PFSK-1 (cell line): Measurements from ENCODE around the gene LLPH.

ENCODE experiments used
- POLR2AphosphoS5 ChIP-seq: IDR thresholded peaks from 2 replicates; pipeline ENCODE4 v1.6.1; 2012; ENCODE audit warnings: low read depth, mild to moderate bottlenecking, control low read depth, low read length, moderate library complexity
- TAF1 ChIP-seq: IDR thresholded peaks from 2 replicates; pipeline ENCODE4 v1.6.1; 2012; ENCODE audit warnings: low read length, control low read depth, borderline replicate concordance; ENCODE audit not compliant: insufficient read depth

DNA sequence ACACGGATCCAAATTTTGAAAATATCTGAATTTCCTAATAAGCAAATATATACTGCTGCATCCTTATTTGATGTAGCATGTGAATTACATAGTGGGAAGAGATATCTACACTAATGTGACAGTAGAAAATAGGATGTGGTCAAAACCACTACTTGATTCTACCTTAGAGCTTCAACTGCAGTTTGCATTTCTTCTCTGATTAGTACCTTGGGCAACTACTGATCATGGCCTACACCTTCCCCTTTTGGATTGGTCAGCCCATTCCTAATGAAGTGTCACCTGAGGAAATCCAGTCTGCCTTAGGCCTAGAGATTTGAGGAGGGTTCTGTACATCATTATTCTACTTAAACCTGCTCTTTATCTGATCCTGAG lies 10.7 kb downstream of the LLPH start:
- no peak for TF ChIP-seq POLR2AphosphoS5
- no peak for TF ChIP-seq TAF1
